Activated CD4-positive, CD25-positive, alpha-beta regulatory T cell treated with anti-CD3 and anti-CD28 coated beads, Interleukin-2, amount 50 U/mL, for 16 hours (primary cell): ENCODE data around the gene ABCG8.

Experiments
- DNase-seq: peaks from one replicate; pipeline ENCODE4 v3.0.0-alpha.2; 2020; ENCODE audit warnings: low read depth, low spot score

The ABCG8 gene

GRCh38 chr2:43825841-43826240 lies 12.9 kb upstream of the ABCG8 start:
- DNase-seq, result no peak

- no peak for DNase-seq
These were observed 12.2 kb upstream of the ABCG8 start for GRCh38 chr2:43826305-43827250.

GRCh38 chr2:43831543-43832294 lies 7.1 kb upstream of the ABCG8 start:
- DNase-seq, result no peak

- no peak for DNase-seq
These were observed 6.3 kb upstream of the ABCG8 start for GRCh38 chr2:43832457-43832856.

- DNase-seq, result no peak
These were observed 1.7 kb upstream of the ABCG8 start for GRCh38 chr2:43837033-43837432.

- no peak for DNase-seq
These were observed 776 bp upstream of the ABCG8 start for GRCh38 chr2:43837831-43838559.

GRCh38 chr2:43839776-43840564 lies 1.2 kb downstream of the ABCG8 start:
- no peak for DNase-seq

- no peak for DNase-seq
These were observed 2.2 kb downstream of the ABCG8 start for GRCh38 chr2:43840965-43841364.

GRCh38 chr2:43841949-43842865 lies 3.4 kb downstream of the ABCG8 start:
- no peak for DNase-seq

- no peak for DNase-seq
These were observed 4.1 kb downstream of the ABCG8 start for GRCh38 chr2:43842866-43843226.

GRCh38 chr2:43845181-43845580 lies 6.4 kb downstream of the ABCG8 start:
- no peak for DNase-seq

- no peak for DNase-seq
These were observed 7.5 kb downstream of the ABCG8 start for GRCh38 chr2:43846140-43846793.

- no peak for DNase-seq
These were observed 9.4 kb downstream of the ABCG8 start for GRCh38 chr2:43848214-43848613.

GRCh38 chr2:43851011-43851980 lies 12.5 kb downstream of the ABCG8 start:
- DNase-seq, result no peak

GRCh38 chr2:43852196-43852730 lies 13.5 kb downstream of the ABCG8 start:
- no peak for DNase-seq

- DNase-seq, result no peak
These were observed 14.6 kb downstream of the ABCG8 start for GRCh38 chr2:43853141-43854081.

- DNase-seq, result no peak
These were observed 15.9 kb downstream of the ABCG8 start for GRCh38 chr2:43854671-43855070.
